HepG2 (cell line): ENCODE measurements around the gene NEDD4L. TPM values are rescaled to one million over a fixed set of nuclear protein-coding genes. Genes with fewer than 3 reads are reported as not detected.

Experiments used
- ATAC-seq: fragments of 200-7000 bp; cut with Tn5 transposase; 3 replicates; pipeline ENCODE4 v1.9.1; 2020; ENCODE audit warnings: mild to moderate bottlenecking, moderate library complexity
- BruUV-seq: library from RNA; stranded (reverse); fragments of 400-500 nt; replicated peaks from 2 replicates; lab custom pipeline; 2021; lab: Mats Ljungman, UMichigan
- CTCF ChIA-PET: fragments of 300-600 bp; formaldehyde crosslinking; extraction: SDS; loops from one replicate; lab custom pipeline; 2021; ENCODE audit warnings: low total read pairs, inconsistent platforms, low intra/inter-chr PET ratio; lab: Yijun Ruan, JAX
- POLR2A ChIA-PET: fragments of 350-600 bp; sonication (Branson Sonifier 250); formaldehyde crosslinking; loops from one replicate; lab custom pipeline; 2020; ENCODE audit warnings: antibody characterized with exemption, inconsistent platforms; lab: Yijun Ruan, JAX
- DNase-seq: peaks from one replicate; pipeline ENCODE4 v3.0.0-alpha.2; 2015; ENCODE audit warnings: low spot score
- FAIRE-seq: peaks from 3 replicates; lab custom pipeline; 2011; peaks lifted over from hg19 to GRCh38; lab: Jason Lieb, UNC
- H2AFZ ChIP-seq: one replicate; pipeline ENCODE4 v1.6.1; 2011; ENCODE audit warnings: low read length, inconsistent platforms
- H3K27ac ChIP-seq: fragments of 300-600 bp; 3 replicates; pipeline ENCODE4 v1.8.0; 2011; ENCODE audit warnings: mixed run types, mild to moderate bottlenecking, mixed read lengths, low read length, inconsistent platforms; ENCODE audit not compliant: insufficient read depth; ENCODE audit errors: extremely low read length
- H3K27me3 ChIP-seq, 2 experiments: fragments of 200-600 bp in 1 of 2; 2 replicates in 1 of 2; 3 replicates in 1 of 2; pipeline versions ENCODE4 v1.6.0 to v1.8.0; 2011; ENCODE audit warnings: low read length in 2 of 2, mild to moderate bottlenecking in 2 of 2, moderate library complexity in 2 of 2, inconsistent platforms in 1 of 2; ENCODE audit not compliant: insufficient read depth in 2 of 2, control insufficient read depth in 1 of 2
- H3K36me3 ChIP-seq, 2 experiments: fragments of 200-600 bp in 1 of 2; replicated peaks in 1 of 2; 2 replicates in 1 of 2; 3 replicates in 1 of 2; pipeline versions ENCODE4 v1.5.1 to v1.8.0; 2011; ENCODE audit warnings: low read length in 2 of 2, inconsistent platforms in 1 of 2; ENCODE audit not compliant: insufficient read depth in 2 of 2, control insufficient read depth in 1 of 2
- H3K4me1 ChIP-seq: 2 replicates; pipeline ENCODE4 v1.5.1; 2012; ENCODE audit warnings: low read length, inconsistent platforms; ENCODE audit not compliant: insufficient read depth
- H3K4me2 ChIP-seq: 2 replicates; pipeline ENCODE4 v1.6.0; 2011; ENCODE audit warnings: low read depth, low read length, inconsistent platforms
- H3K4me3 ChIP-seq, 3 experiments: fragments of 200-600 bp in 1 of 3; sonication (generic), shearing (Covaris generic) in 1 of 3; replicated peaks in 1 of 3; 2 replicates each; pipeline ENCODE4 v1.5.1; 2011 to 2016; ENCODE audit warnings: low read length in 3 of 3, inconsistent platforms in 2 of 3, low read depth in 2 of 3, mild to moderate bottlenecking in 2 of 3, control low read depth in 1 of 3, mixed read lengths in 1 of 3; ENCODE audit not compliant: insufficient read depth in 1 of 3
- H3K79me2 ChIP-seq: one replicate; pipeline ENCODE4 v1.6.1; 2011; ENCODE audit warnings: low read length, inconsistent platforms; ENCODE audit not compliant: insufficient read depth
- H3K9ac ChIP-seq: 2 replicates; pipeline ENCODE4 v1.6.0; 2011; ENCODE audit warnings: mild to moderate bottlenecking, low read depth, low read length, inconsistent platforms; ENCODE audit not compliant: insufficient read depth
- H3K9me3 ChIP-seq: 2 replicates; pipeline ENCODE4 v1.5.1; 2012; ENCODE audit warnings: mild to moderate bottlenecking, low read length
- H4K20me1 ChIP-seq: 2 replicates; pipeline ENCODE4 v1.6.0; 2011; ENCODE audit warnings: inconsistent platforms, mild to moderate bottlenecking, low read length, moderate library complexity; ENCODE audit not compliant: insufficient read depth
- ARNT2 ChIP-seq: sonication (generic); formaldehyde crosslinking; IDR thresholded peaks from 2 replicates; pipeline ENCODE4 v1.8.0; 2022; ENCODE audit warnings: mild to moderate bottlenecking, low read depth, missing genetic modification reagents, moderate library complexity
- BHLHE40 ChIP-seq: IDR thresholded peaks from 2 replicates; pipeline ENCODE4 v1.6.1; 2011; ENCODE audit warnings: low read length, improper control_type of control experiment
- CCAR2 ChIP-seq: fragments of 200-400 bp; formaldehyde crosslinking; optimal IDR thresholded peaks from 2 replicates; pipeline ENCODE3; 2018; ENCODE audit warnings: low read depth, mild to moderate bottlenecking, low read length, moderate library complexity
- FOSL2 ChIP-seq: sonication (generic); formaldehyde crosslinking; IDR thresholded peaks from 2 replicates; pipeline ENCODE4 v1.4.0; 2020; ENCODE audit warnings: missing genetic modification reagents
- HINFP ChIP-seq: sonication (generic); formaldehyde crosslinking; IDR thresholded peaks from 2 replicates; pipeline ENCODE4 v1.4.0; 2020; ENCODE audit warnings: low read depth, mild to moderate bottlenecking, missing genetic modification reagents
- HNRNPK ChIP-seq: fragments of 200-400 bp; formaldehyde crosslinking; IDR thresholded peaks from 2 replicates; pipeline ENCODE4 v1.6.1; 2018; ENCODE audit warnings: low read length, low read depth, moderate library complexity, mild to moderate bottlenecking; ENCODE audit not compliant: poor library complexity, severe bottlenecking
- KAT7 ChIP-seq: IDR thresholded peaks from 2 replicates; pipeline ENCODE4 v1.6.1; 2018; ENCODE audit warnings: borderline replicate concordance, missing compliant biosample characterization
- NCOA1 ChIP-seq: sonication (generic); formaldehyde crosslinking; IDR thresholded peaks from 2 replicates; pipeline ENCODE4 v1.9.0; 2021; ENCODE audit warnings: missing genetic modification reagents
- NFIB ChIP-seq: sonication (generic); formaldehyde crosslinking; IDR thresholded peaks from 2 replicates; pipeline ENCODE4 v1.9.0; 2021; ENCODE audit warnings: missing genetic modification reagents, mild to moderate bottlenecking, borderline replicate concordance
- NFRKB ChIP-seq: fragments of 450-650 bp; IDR thresholded peaks from 2 replicates; pipeline ENCODE4 v1.6.1; 2017
- RARG ChIP-seq: sonication (generic); formaldehyde crosslinking; IDR thresholded peaks from 2 replicates; pipeline ENCODE4 v1.4.0; 2020; ENCODE audit warnings: low read depth, mild to moderate bottlenecking, missing genetic modification reagents
- TCF7 ChIP-seq: sonication (generic); IDR thresholded peaks from 2 replicates; pipeline ENCODE4 v1.6.1; 2016; ENCODE audit warnings: antibody characterized with exemption, low read depth
- U2AF1 ChIP-seq: fragments of 200-400 bp; formaldehyde crosslinking; optimal IDR thresholded peaks from 2 replicates; pipeline ENCODE3; 2017; ENCODE audit warnings: mild to moderate bottlenecking, low read depth, low read length
- YY1 ChIP-seq: IDR thresholded peaks from 2 replicates; pipeline ENCODE4 v1.6.1; 2011; ENCODE audit warnings: low read length, low read depth, moderate library complexity, mild to moderate bottlenecking; ENCODE audit not compliant: insufficient read depth, insufficient replicate concordance
- ZFP82 ChIP-seq: sonication (generic); formaldehyde crosslinking; IDR thresholded peaks from 2 replicates; pipeline ENCODE4 v1.5.1; 2020; ENCODE audit warnings: mild to moderate bottlenecking, missing genetic modification reagents, borderline replicate concordance
- ZNF282 ChIP-seq: fragments of 450-650 bp; IDR thresholded peaks from 2 replicates; pipeline ENCODE4 v1.6.1; 2018; ENCODE audit not compliant: partially characterized antibody
- ZNF549 ChIP-seq: sonication (generic); formaldehyde crosslinking; IDR thresholded peaks from 2 replicates; pipeline ENCODE4 v1.5.0; 2020; ENCODE audit warnings: missing genetic modification reagents
- ZNF563 ChIP-seq: sonication (generic); formaldehyde crosslinking; IDR thresholded peaks from 2 replicates; pipeline ENCODE4 v1.8.0; 2022; ENCODE audit warnings: mild to moderate bottlenecking, moderate library complexity, missing genetic modification reagents
- ZNF605 ChIP-seq: sonication (generic); formaldehyde crosslinking; IDR thresholded peaks from 2 replicates; pipeline ENCODE4 v1.8.0; 2022; ENCODE audit warnings: mild to moderate bottlenecking, missing genetic modification reagents
- ZNF713 ChIP-seq: sonication (generic); formaldehyde crosslinking; IDR thresholded peaks from 2 replicates; pipeline ENCODE4 v1.4.0; 2020; ENCODE audit warnings: mild to moderate bottlenecking, missing genetic modification reagents
- ZNF747 ChIP-seq: sonication (generic); formaldehyde crosslinking; IDR thresholded peaks from 2 replicates; pipeline ENCODE4 v1.8.1; 2023; ENCODE audit warnings: missing genetic modification reagents, mild to moderate bottlenecking, borderline replicate concordance
- ZNF891 ChIP-seq: sonication (generic); formaldehyde crosslinking; IDR thresholded peaks from 2 replicates; pipeline ENCODE4 v1.5.0; 2020; ENCODE audit warnings: mild to moderate bottlenecking, missing genetic modification reagents
- WGBS: methylation state at CpG from one replicate; pipeline ENCODE4 v1.1.6; 2017; ENCODE audit warnings: low lambda C conversion rate; 5-methylcytosine and 5-hydroxymethylcytosine counted together
- in situ Hi-C: cut with HindIII; loops from 2 replicates; pipeline ENCODE4 v1.10.0; 2017; ENCODE audit warnings: low pct_unique_long_range_greater_than_20kb; ENCODE audit not compliant: extremely low pct_ligation_motif_present
- intact Hi-C: fragments of 100-400 bp; cut with micrococcal nuclease; formaldehyde crosslinking; loops from one replicate; pipeline ENCODE4 v1.10.0; 2022; ENCODE audit not compliant: unreplicated experiment
- polyA plus RNA-seq, 8 experiments: library from polyadenylated mRNA; depleted of rRNA in 3 of 8; stranded (reverse) in 7 of 8; unstranded in 1 of 8; fragments of >200 nt; fragmentation: Illumina TruSeq in 4 of 8; extraction: Trizol in 4 of 8; gene quantifications; 2 replicates each; pipeline versions ENCODE4 v1.2.1 to v1.2.3, GENCODE V29; 2011 to 2016; ENCODE audit warnings: low read depth in 4 of 8, missing spikeins in 1 of 8, mixed read lengths in 1 of 8; ENCODE audit not compliant: insufficient read depth in 1 of 8
- total RNA-seq, 5 experiments: library from RNA; depleted of rRNA; stranded (reverse); fragments of >200 nt; fragmentation: Illumina TruSeq; extraction: Trizol; gene quantifications; 2 replicates each; pipeline ENCODE4 v1.2.3, GENCODE V29; 2016; ENCODE audit warnings: low read depth in 1 of 5

Gene NEDD4L
- total and polyA plus RNA-seq, 2 of the 13 experiments (the other 11 are each of a cell fraction or from before 2014, with no cell fraction given), result 168 to 390 TPM

- intact Hi-C loops, result no loop called here
- DNase-seq (no peak), ATAC-seq (no peak), FAIRE-seq (no peak)
- Histone ChIP-seq H3K4me3 (no peak overlapping the region), H3K27me3 (no peaks in the 10 kb centered on the region), H3K9ac (no peak overlapping the region), H3K4me2 (no peak overlapping the region), H3K9me3 (no peaks in the 10 kb centered on the region), H2AFZ (no peak overlapping the region), H4K20me1 (peaks cover 5% of the 10 kb centered on the region; the same call in 1 of the 2 replicates), H3K27ac (no peak overlapping the region), H3K79me2 (no peaks in the 10 kb centered on the region), H3K36me3 (peaks cover 10 to 35% of the 10 kb centered on the region in 2 experiments; a peak in 3 of 5 replicates), H3K4me1 (no peaks in the 10 kb centered on the region)
- in situ Hi-C loops, result no loop called here
- POLR2A ChIA-PET, result no interaction called here
- TF ChIP-seq TCF7, result no peak
- TF ChIP-seq FOSL2 (CRISPR knock-in tag), result no peak
- no peak for TF ChIP-seq BHLHE40
- TF ChIP-seq ZNF891 (CRISPR knock-in tag), result no peak
- no peak for TF ChIP-seq ARNT2 (CRISPR knock-in tag)
- no peak for TF ChIP-seq ZNF549 (CRISPR knock-in tag)
- TF ChIP-seq CCAR2, result no peak
- TF ChIP-seq U2AF1, result no peak
- TF ChIP-seq RARG (CRISPR knock-in tag), result no peak
- no peak for TF ChIP-seq ZNF713 (CRISPR knock-in tag)
- 100% methylated on average over 1 of the region's 2 CpGs for WGBS
- CTCF ChIA-PET, result no interaction called here
- no TSS peak for BruUV-seq
Measured at GRCh38 chr18:58251416-58251815, 207.4 kb downstream of the NEDD4L start.

- Histone ChIP-seq H4K20me1 (peaks cover 5% of the 10 kb centered on the region; the same call in 1 of the 2 replicates), H3K9me3 (no peaks in the 10 kb centered on the region), H3K36me3 (peaks cover 10 to 38% of the 10 kb centered on the region in 2 experiments; a peak in 3 of 5 replicates), H3K27ac (no peak overlapping the region), H3K27me3 (no peaks in the 10 kb centered on the region), H3K79me2 (peaks cover 3% of the 10 kb centered on the region), H3K9ac (no peak overlapping the region), H3K4me2 (no peak overlapping the region), H2AFZ (no peak overlapping the region), H3K4me1 (no peaks in the 10 kb centered on the region), H3K4me3 (no peak overlapping the region)
- intact Hi-C loops, result no loop called here
- 82% methylated on average over 6 of the region's 6 CpGs for WGBS
- in situ Hi-C loops, result no loop called here
- FAIRE-seq, result no peak
- BruUV-seq, result TSS peak; percentile 19
- no peak for DNase-seq
- CTCF ChIA-PET, result no interaction called here
- POLR2A ChIA-PET, result no interaction called here
- no peak for ATAC-seq
- TF ChIP-seq ZNF605 (CRISPR knock-in tag), result no peak
- no peak for TF ChIP-seq NFRKB
- TF ChIP-seq ZFP82 (CRISPR knock-in tag), result no peak
- TF ChIP-seq NFIB, result no peak
- no peak for TF ChIP-seq ZNF747 (CRISPR knock-in tag)
- TF ChIP-seq ZNF282, result no peak
- TF ChIP-seq KAT7 (CRISPR knock-in tag), result no peak
- TF ChIP-seq YY1, result no peak
- no peak for TF ChIP-seq HINFP (CRISPR knock-in tag)
- TF ChIP-seq ZNF563 (CRISPR knock-in tag), result no peak
- no peak for TF ChIP-seq NCOA1 (CRISPR knock-in tag)
- TF ChIP-seq HNRNPK, result no peak
Measured at GRCh38 chr18:58252166-58252565, 208.1 kb downstream of the NEDD4L start.
